Smooth muscle cell (in vitro differentiated cells): ENCODE results near the gene ERBB3. TPM values are rescaled to one million over a fixed set of nuclear protein-coding genes. Genes with fewer than 3 reads are reported as not detected.
A peak's percentile ranks its signal among the peaks of the same experiment; 100 is the strongest.

Experiments
- DNase-seq: peaks from one replicate; lab custom pipeline; 2025; ENCODE audit not compliant: unreplicated experiment; lab: John Stamatoyannopoulos, UW
- H2AFZ ChIP-seq: fragments of 200-600 bp; sonication (generic); 2 replicates; pipeline ENCODE4 v1.6.0; 2016; ENCODE audit warnings: antibody characterized with exemption, low read depth, mild to moderate bottlenecking
- H3F3A ChIP-seq: fragments of 200-600 bp; sonication (generic); 2 replicates; pipeline ENCODE4 v1.6.0; 2017; ENCODE audit warnings: antibody characterized with exemption, low read depth
- H3K27ac ChIP-seq: fragments of 200-600 bp; sonication (generic); 2 replicates; pipeline ENCODE4 v1.5.1; 2016; ENCODE audit warnings: low read depth, mild to moderate bottlenecking
- H3K27me3 ChIP-seq: fragments of 200-600 bp; sonication (generic); 2 replicates; pipeline ENCODE4 v1.6.1; 2016; ENCODE audit warnings: low read depth, mild to moderate bottlenecking
- H3K36me3 ChIP-seq: fragments of 200-600 bp; sonication (generic); 2 replicates; pipeline ENCODE4 v1.5.1; 2016; ENCODE audit warnings: low read depth
- H3K4me1 ChIP-seq: fragments of 200-600 bp; sonication (generic); 2 replicates; pipeline ENCODE4 v1.5.1; 2016; ENCODE audit warnings: low read depth
- H3K4me2 ChIP-seq: fragments of 200-600 bp; sonication (generic); 2 replicates; pipeline ENCODE4 v1.6.0; 2016; ENCODE audit warnings: mild to moderate bottlenecking
- H3K4me3 ChIP-seq: fragments of 200-600 bp; sonication (generic); 2 replicates; pipeline ENCODE4 v1.5.1; 2016; ENCODE audit warnings: mild to moderate bottlenecking
- H3K79me2 ChIP-seq: fragments of 200-600 bp; sonication (generic); 2 replicates; pipeline ENCODE4 v1.6.0; 2016; ENCODE audit warnings: low read depth, mild to moderate bottlenecking
- H3K9ac ChIP-seq: fragments of 200-600 bp; sonication (generic); 2 replicates; pipeline ENCODE4 v1.6.0; 2016; ENCODE audit warnings: low read depth
- H3K9me3 ChIP-seq: fragments of 200-600 bp; sonication (generic); replicated peaks from 2 replicates; pipeline ENCODE4 v1.5.1; 2016; ENCODE audit warnings: low read depth
- H4K20me1 ChIP-seq: fragments of 200-600 bp; sonication (generic); 2 replicates; pipeline ENCODE4 v1.6.0; 2016; ENCODE audit warnings: low read depth
- CTCF ChIP-seq: fragments of 200-600 bp; sonication (generic); IDR thresholded peaks from 2 replicates; pipeline ENCODE4 v1.5.1; 2017; ENCODE audit warnings: borderline replicate concordance, mild to moderate bottlenecking, antibody characterized with exemption; ENCODE audit not compliant: insufficient read depth, poor library complexity, severe bottlenecking
- WGBS: methylation state at CpG from one replicate; pipeline ENCODE4 v1.1.7; 2016; ENCODE audit warnings: low lambda C conversion rate; 5-methylcytosine and 5-hydroxymethylcytosine counted together
- polyA plus RNA-seq: library from polyadenylated mRNA; unstranded; fragments of >200 nt; fragmentation: Nextera tagmentation; extraction: Ambion mirVana; gene quantifications from 2 replicates; pipeline ENCODE4 v1.2.1, GENCODE V29; 2016
- total RNA-seq: library from RNA; depleted of rRNA; stranded (reverse); fragments of >200 nt; gene quantifications from 2 replicates; pipeline ENCODE4 v1.2.3, GENCODE V29; 2014

The ERBB3 gene
- total and polyA plus RNA-seq, 2 experiments from 2014 or later = 1.2 to 9.2 TPM

DNA sequence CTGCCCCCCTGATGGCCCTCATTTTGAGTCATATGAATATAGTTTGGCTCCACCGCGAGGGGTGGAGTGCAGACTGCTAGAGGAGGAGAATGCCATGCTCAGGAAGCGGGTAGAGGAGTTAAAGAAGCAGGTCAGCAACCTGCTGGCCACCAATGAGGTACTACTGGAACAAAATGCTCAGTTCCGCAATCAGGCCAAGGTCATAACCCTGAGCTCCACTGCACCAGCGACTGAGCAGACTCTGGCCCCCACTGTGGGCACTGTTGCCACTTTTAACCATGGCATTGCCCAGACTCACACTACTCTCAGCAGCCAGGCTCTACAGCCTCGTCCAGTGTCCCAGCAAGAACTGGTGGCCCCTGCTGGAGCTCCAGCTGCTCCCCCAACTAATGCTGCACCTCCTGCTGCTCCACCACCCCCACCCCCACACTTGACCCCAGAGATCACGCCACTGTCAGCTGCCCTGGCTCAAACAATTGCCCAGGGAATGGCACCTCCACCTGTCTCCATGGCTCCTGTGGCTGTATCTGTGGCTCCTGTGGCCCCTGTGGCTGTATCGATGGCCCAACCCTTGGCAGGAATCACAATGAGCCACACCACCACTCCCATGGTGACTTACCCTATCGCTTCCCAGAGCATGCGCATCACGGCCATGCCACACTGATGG, 41.4 kb downstream of the ERBB3 start:
- Histone ChIP-seq H3F3A (peaks cover 6% of the 10 kb centered on the region), H3K4me3 (no peak overlapping the region), H3K36me3 (no peaks in the 10 kb centered on the region), H4K20me1 (peaks cover 10% of the 10 kb centered on the region), H3K9ac (no peak overlapping the region), H3K9me3 (no peaks in the 10 kb centered on the region), H3K4me1 (peaks cover 13% of the 10 kb centered on the region), H3K79me2 (peaks cover 8% of the 10 kb centered on the region), H3K27ac (no peak overlapping the region), H3K27me3 (no peaks in the 10 kb centered on the region), H2AFZ (no peak overlapping the region), H3K4me2 (no peak overlapping the region)
- DNase-seq = no peak
- WGBS = 98% methylated on average over 11 of the region's 11 CpGs
- TF ChIP-seq CTCF = no peak

- TF ChIP-seq CTCF = no peak
- Histone ChIP-seq H3F3A (peaks cover 19% of the 10 kb centered on the region), H3K36me3 (no peaks in the 10 kb centered on the region), H3K9ac (no peak overlapping the region), H3K27me3 (no peaks in the 10 kb centered on the region), H3K4me2 (no peak overlapping the region), H3K4me3 (no peak overlapping the region), H3K9me3 (no peaks in the 10 kb centered on the region), H3K27ac (no peak overlapping the region), H2AFZ (no peak overlapping the region), H4K20me1 (peaks cover 7% of the 10 kb centered on the region), H3K4me1 (peaks cover 25% of the 10 kb centered on the region), H3K79me2 (no peaks in the 10 kb centered on the region)
- DNase-seq = no peak
- 90% methylated on average over 2 of the region's 2 CpGs for WGBS
Measured at GRCh38 chr12:56122637-56123036, 42.7 kb downstream of the ERBB3 start.

DNA sequence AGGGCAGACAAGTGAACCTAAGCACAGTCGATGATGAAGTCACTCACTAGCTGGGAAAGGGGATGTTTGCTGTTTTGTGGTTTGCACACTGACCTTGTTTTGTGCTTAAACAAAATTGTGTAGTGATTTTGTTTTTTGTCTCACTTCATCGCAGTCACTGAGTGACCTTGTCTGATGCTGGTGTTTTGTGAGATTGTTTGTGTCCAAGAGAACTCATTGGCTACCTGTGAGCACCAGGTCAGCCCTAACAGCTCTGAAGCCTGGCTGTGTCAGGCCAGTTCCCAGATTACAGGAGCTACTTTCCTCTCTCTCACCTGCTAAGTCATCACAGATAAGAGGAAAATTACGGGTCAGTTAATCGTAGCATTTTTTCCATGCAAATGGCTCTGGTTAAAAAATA, 44.2 kb downstream of the ERBB3 start:
- H3K9ac ChIP-seq = no peak overlapping the region
- H2AFZ ChIP-seq = no peak overlapping the region
- H3K4me1 ChIP-seq = peaks cover 19% of the 10 kb centered on the region
- H3K36me3 ChIP-seq = no peaks in the 10 kb centered on the region
- DNase-seq = no peak
- H3K27me3 ChIP-seq = no peaks in the 10 kb centered on the region
- H3K4me2 ChIP-seq = no peak overlapping the region
- H3K4me3 ChIP-seq = no peak overlapping the region
- 97% methylated on average over 4 of the region's 4 CpGs for WGBS
- H3K9me3 ChIP-seq = no peaks in the 10 kb centered on the region
- H3K27ac ChIP-seq = no peak overlapping the region
- H3F3A ChIP-seq = peaks cover 14% of the 10 kb centered on the region
- peaks cover 4% of the 10 kb centered on the region for H3K79me2 ChIP-seq
- peaks cover 5% of the 10 kb centered on the region for H4K20me1 ChIP-seq
- no peak for TF ChIP-seq CTCF

DNA sequence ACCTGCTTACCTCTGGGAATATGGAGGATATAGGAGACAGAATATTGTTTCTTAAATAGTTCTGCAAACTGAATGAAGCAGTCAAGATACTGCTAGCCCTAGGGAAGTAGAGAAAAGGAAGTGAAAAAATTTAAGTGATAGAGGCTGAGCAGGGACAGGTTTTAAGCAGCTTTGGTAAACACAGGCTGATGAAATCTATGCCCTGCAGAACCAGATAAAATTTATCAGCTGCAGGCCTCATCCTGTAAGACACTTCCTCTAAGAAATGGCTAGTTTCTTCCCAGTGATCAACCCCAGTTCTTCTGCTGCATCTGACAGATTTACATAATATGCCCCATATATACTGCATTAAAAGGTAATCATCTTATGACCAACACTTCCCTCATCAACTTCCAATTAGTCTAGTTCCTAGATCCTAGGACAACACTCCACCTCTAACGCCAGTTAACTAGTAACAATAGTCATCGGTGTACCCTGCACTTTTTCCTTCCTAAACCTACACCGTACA, 46.8 kb downstream of the ERBB3 start:
- peak overlapping the region; percentile 92 for H3K27ac ChIP-seq
- 94% methylated on average over 3 of the region's 3 CpGs for whole genome bisulfite sequencing

More for the DNA sequence above, 46.8 kb downstream of the ERBB3 start:
- Histone ChIP-seq H3K36me3 (no peaks in the 10 kb centered on the region), H2AFZ (no peak overlapping the region), H3K9ac (peak overlapping the region; percentile 75), H3K27me3 (no peaks in the 10 kb centered on the region), H3K4me2 (peak overlapping the region; percentile 89), H3K4me3 (no peak overlapping the region), H3F3A (peaks cover 14% of the 10 kb centered on the region), H3K4me1 (peaks cover 21% of the 10 kb centered on the region), H3K79me2 (peaks cover 14% of the 10 kb centered on the region), H4K20me1 (no peaks in the 10 kb centered on the region), H3K9me3 (no peaks in the 10 kb centered on the region)
- DNase-seq = no peak
- no peak for TF ChIP-seq CTCF
